GM18909 (cell line): ENCODE data around the gene ZNF491.
"Not testable (repeated sequence)": the region's sequence is repeated elsewhere in the genome, so short reads cannot be mapped to it uniquely, and the experiment has no call there.

ENCODE experiments used
- ATAC-seq: cut with Tn5 transposase; IDR thresholded peaks from one replicate; pipeline ENCODE4 v1.9.1; 2021; ENCODE audit warnings: mild to moderate bottlenecking; ENCODE audit not compliant: unreplicated experiment, poor library complexity

ZNF491 gene

GRCh38 chr19:11797491-11797890, 832 bp upstream of the ZNF491 start:
- no peak for ATAC-seq

DNA sequence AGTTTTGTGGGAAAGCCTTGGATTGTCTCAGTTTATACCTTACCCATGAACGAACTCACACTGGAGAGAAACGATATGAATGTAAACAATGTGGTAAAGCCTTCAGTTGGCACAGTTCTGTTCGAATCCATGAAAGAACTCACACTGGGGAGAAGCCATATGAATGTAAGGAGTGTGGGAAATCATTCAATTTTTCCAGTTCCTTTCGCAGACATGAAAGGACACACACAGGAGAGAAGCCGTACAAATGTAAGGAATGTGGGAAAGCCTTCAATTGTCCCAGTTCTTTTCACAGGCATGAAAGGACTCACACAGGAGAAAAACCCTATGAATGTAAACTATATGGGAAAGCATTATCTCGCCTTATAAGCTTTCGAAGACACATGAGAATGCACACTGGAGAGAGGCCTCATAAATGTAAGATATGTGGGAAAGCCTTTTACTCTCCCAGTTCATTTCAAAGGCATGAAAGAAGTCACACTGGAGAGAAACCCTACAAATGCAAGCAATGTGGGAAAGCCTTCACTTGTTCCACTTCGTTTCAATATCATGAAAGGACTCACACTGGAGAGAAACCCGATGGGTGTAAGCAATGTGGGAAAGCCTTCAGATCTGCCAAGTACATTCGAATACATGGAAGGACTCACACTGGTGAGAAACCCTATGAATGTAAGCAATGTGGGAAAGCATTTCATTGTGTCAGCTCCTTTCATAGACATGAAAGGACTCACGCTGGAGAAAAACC, 8.2 kb downstream of the ZNF491 start:
- no peak for ATAC-seq

DNA sequence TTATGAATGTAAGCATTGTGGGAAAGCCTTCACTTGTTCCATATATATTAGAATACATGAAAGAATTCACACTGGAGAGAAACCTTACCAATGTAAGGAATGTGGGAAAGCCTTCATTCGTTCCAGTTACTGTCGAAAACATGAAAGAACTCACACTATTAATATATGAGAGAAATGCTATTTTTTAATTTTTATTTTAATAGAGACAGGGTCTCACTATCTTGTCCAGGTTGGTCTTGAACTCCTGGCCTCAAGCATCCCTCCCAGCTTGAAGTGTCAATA, 8.7 kb downstream of the ZNF491 start:
- ATAC-seq: no peak

DNA sequence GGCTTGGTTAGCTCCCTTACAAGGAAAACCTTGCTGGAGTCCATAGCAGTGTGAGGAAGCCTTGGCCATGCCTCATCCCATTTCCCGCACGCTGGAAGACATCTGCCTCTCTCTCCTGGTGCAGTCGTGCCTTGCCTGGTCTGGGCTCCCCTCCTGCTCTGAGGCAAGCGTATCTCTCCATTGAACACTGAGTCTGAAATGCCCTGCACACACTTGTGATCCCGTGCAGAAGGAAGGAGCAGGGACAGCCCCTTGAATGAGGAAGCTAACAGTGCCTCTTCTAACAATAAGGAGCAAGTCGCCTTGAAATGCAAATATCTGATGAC, 15.3 kb downstream of the ZNF491 start:
- peak; percentile 39 for ATAC-seq

DNA sequence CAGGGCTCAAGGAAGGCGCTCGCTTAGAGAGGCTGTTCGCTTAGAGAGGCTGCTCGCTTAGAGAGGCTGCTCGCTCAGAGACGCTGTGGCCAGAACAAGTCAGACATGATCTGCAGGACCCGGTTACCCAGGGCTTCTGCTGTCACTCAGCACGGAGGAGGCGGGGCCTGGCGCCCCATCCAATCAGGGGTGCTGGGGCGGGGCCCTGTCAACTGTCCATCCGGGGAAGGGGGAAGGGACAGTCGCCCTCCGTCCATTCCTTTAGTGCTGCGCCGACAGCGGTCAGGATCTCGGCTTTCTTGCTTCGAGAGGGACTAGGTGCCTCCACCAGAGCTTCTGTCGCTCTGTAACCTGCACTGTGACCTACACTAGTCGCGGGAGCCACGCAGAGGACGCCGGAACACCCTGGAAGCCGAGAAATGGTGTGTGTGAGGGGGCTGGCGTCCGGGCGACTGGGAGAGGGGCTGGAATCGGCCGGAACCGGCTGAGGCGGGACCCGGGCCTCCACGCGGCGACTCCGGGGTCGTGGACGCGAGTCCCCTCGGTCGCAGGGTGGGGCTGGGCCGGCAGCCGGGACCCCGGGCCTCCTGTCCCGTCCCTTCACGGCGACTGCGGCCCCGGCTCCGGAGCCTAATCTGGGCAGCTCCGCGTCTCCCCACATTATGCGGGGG, 15.8 kb downstream of the ZNF491 start, which contains the start of gene ZNF440:
Gene ZNF440, plus strand, starts transcription at position 245 of the 671 bp plus-strand sequence. Its CDS starts 175 bp downstream, at position 420.
- ATAC-seq: peak; percentile 95

DNA sequence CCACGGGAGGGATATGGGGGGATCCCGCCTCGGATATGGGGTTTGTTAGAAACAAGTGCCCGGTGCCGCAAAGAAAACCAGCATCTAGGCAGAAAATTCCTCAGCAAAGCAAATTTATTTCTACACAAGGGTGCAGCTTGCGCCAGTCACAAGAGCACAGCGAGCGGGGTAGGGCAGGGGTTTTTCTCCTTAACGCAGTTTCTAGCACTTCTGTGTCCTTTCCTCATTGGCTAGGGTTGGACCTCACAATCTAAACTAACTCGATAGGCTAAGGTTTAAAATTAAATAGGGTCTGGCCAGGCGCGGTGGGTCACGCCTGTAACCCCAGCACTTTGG, 16.3 kb downstream of the ZNF491 start:
- ATAC-seq: no peak

DNA sequence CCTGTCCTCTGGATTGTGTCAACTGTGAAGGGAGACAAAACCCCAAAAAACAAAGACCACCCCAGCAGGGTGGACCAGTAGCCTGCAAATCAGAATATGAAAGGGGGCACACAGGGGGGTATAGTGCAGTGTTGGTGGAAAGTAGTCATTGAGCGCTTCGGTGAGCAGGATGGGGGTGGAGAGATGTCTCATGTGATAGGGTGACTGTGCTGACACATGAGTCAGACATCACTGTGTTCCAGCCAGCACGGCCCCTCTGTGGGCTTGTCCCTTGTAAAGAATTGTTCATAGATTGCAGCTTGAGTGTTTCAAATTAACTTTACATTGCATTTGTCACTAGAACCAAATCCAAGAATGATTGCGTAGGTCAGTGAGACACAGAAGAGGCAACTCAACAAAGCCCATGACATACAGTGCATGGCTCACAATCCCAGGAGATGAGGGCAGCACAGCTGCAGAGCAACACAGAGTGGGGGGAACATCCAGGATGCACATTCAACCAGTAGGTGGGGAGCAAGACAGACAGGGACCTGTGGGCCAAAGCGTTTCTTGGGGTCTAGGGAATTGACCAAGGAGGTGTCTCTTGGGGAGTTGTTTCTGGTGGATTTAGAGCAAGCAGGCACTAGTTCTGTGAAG, 23.3 kb downstream of the ZNF491 start:
- ATAC-seq: no peak

DNA sequence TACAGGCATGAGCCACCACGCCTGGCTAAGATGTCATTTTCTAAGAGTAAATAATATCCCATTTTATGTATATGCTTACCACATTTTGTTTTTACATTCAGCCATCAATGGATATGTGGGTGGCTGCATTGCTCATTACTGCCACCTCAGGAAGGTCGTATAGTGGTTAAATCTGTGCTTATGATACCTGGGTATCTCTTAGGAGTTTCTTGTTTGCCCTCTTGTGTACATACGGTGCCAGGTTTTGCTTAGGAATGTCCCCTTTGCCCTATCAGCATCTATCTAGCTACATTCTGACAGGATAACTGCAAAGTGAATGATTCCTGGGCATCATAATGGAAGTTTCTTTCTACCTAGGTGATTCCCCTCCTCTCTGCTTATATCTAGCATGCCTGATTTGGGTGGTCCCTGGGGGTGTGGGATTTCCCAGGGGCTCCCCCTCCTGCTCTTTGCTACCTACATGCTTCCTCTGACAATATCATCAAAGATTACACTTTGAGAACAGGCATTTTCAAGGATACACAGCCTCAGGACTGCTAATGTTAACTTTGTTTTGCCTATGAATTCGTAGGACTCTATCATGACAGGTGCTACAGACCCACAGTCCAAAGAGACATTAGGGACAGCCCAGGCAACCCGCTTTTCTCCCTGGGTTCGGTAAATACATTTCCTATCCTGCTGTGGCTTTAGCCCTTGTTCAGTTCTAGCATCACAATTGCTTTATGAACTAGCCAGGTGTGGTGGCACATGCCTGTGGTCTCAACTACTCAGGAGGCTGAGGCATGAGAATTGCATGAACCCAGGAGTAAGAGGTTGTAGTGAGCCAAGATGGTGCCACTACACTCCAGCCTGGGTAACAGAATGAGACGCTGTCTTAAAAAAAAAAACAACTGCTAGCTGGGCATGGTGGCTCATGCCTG, 30.9 kb downstream of the ZNF491 start:
- ATAC-seq: not testable (repeated sequence)

DNA sequence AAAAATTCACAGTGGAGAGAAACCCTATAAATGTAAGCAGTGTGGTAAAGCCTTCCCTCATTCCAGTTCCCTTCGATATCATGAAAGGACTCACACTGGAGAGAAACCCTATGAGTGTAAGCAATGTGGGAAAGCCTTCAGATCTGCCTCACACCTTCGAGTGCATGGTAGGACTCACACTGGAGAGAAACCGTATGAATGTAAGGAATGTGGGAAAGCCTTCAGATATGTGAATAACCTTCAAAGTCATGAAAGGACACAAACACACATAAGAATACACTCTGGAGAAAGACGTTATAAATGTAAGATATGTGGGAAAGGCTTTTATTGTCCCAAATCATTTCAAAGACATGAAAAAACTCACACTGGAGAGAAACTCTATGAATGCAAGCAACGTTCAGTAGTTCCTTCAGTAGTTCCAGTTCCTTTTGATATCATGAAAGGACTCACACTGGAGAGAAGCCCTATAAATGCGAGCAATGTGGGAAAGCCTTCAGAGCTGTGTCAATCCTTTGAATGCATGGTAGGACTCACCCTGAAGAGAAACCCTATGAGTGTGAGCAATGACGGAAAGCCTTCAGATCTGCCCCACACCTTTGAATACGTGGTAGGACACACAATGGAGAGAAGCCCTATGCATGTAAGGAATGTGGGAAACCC, 34.1 kb downstream of the ZNF491 start:
- ATAC-seq: no peak

DNA sequence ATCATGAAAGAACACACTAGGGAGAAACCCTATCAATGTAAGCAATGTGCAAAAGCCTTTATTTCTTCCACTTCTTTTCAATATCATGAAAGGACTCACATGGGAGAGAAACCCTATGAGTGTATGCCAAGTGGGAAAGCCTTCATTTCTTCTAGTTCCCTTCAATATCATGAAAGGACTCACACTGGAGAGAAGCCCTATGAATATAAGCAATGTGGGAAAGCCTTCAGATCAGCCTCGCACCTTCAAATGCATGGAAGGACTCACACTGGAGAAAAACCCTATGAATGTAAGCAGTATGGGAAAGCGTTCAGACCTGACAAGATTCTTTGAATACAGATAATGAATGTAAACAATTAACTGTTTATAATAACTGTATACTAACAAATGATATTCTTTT, 35.2 kb downstream of the ZNF491 start:
- no peak for ATAC-seq

GRCh38 chr19:11835626-11836066, 37.3 kb downstream of the ZNF491 start:
- not testable (repeated sequence) for ATAC-seq

DNA sequence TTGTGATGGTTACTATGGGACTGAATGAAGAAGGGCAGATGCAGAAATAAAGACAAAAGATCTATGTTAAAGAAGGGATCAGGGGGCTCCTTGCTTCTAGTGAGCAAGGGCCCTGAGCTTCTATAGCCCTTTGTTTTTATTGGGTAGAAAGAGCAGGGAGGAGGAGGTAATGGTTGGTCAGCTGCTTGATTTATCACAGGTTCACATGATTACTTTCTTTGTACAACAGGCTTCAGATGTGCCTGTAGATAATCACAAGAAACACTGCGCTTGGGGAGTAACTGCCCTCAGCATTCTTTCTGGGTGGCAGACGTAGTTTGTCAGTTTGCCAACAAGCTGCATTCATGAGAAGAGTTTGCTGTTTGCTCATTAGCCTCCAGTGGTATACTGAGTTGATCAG, 45.4 kb downstream of the ZNF491 start:
- ATAC-seq: no peak

- not testable (repeated sequence) for ATAC-seq
Measured at GRCh38 chr19:11847615-11848014, 49.3 kb downstream of the ZNF491 start.

DNA sequence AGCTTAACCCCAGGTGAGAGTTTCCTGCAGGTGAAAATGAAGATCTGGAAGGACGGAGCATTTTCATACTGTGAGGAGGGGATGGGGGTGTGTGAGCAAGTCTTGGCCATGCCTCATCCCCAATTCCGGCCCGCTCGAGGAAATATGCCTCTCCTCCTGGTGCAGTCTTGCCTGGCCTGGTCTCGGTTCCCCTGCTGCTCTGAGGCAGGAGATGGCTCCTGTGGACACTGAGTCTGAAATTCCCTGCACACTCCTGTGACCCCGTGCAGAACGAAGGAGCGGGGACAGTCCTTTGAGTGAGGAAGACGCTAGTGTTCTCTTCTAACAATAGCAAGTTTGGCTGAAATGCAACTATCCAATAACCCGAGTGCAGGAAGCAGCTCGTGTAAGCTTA, 49.9 kb downstream of the ZNF491 start:
- no peak for ATAC-seq

GRCh38 chr19:11848594-11849469, 50.5 kb downstream of the ZNF491 start, which contains the start of gene ZNF439:
Gene ZNF439 (plus strand): TSS chr19:11848726. CDS start chr19:11848868, 142 bp downstream.
- peak; percentile 79 for ATAC-seq

GRCh38 chr19:11850289-11850688, 52.0 kb downstream of the ZNF491 start:
- ATAC-seq: not testable (repeated sequence)

GRCh38 chr19:11853358-11853757, 55.0 kb downstream of the ZNF491 start:
- no peak for ATAC-seq

GRCh38 chr19:11856596-11857250, 58.4 kb downstream of the ZNF491 start:
- no peak for ATAC-seq
